SKM-1 treated with dmso at 0.1 percent for 144 hours (cell line): ENCODE data around the gene RCVRN.

Source experiments
- DNase-seq: peaks from one replicate; lab custom pipeline; 2025; ENCODE audit not compliant: unreplicated experiment; lab: John Stamatoyannopoulos, UW

The RCVRN gene

GRCh38 chr17:9905078-9905415 lies at the start of gene RCVRN:
TSS of gene RCVRN (minus strand) at chr17:9905271. CDS start at chr17:9905180, 91 bp downstream.
- no peak for DNase-seq

- DNase-seq: no peak
These were observed 48.4 kb upstream of the RCVRN start for GRCh38 chr17:9953492-9953891.

- DNase-seq: no peak
These were observed 46.7 kb upstream of the RCVRN start for GRCh38 chr17:9951803-9952202.

GRCh38 chr17:9948928-9949327 lies 43.9 kb upstream of the RCVRN start:
- no peak for DNase-seq

GRCh38 chr17:9944704-9945103 lies 39.6 kb upstream of the RCVRN start:
- no peak for DNase-seq

- no peak for DNase-seq
These were observed 38.3 kb upstream of the RCVRN start for GRCh38 chr17:9943343-9943742.

- no peak for DNase-seq
These were observed 37.8 kb upstream of the RCVRN start for GRCh38 chr17:9942885-9943284.

GRCh38 chr17:9941305-9941704 lies 36.2 kb upstream of the RCVRN start:
- DNase-seq: no peak

GRCh38 chr17:9940841-9941240 lies 35.8 kb upstream of the RCVRN start:
- DNase-seq: no peak

- no peak for DNase-seq
These were observed 33.7 kb upstream of the RCVRN start for GRCh38 chr17:9938764-9939163.

- no peak for DNase-seq
These were observed 32.8 kb upstream of the RCVRN start for GRCh38 chr17:9937901-9938300.

- no peak for DNase-seq
These were observed 32.2 kb upstream of the RCVRN start for GRCh38 chr17:9937241-9937761.

GRCh38 chr17:9936095-9936494 lies 31.0 kb upstream of the RCVRN start:
- DNase-seq: no peak

GRCh38 chr17:9935408-9935807 lies 30.3 kb upstream of the RCVRN start:
- DNase-seq: no peak

- DNase-seq: no peak
These were observed 29.3 kb upstream of the RCVRN start for GRCh38 chr17:9934331-9934730.

- DNase-seq: no peak
These were observed 27.4 kb upstream of the RCVRN start for GRCh38 chr17:9932491-9932890.

- no peak for DNase-seq
These were observed 26.2 kb upstream of the RCVRN start for GRCh38 chr17:9931144-9931741.

GRCh38 chr17:9929871-9930270 lies 24.8 kb upstream of the RCVRN start:
- DNase-seq: no peak

GRCh38 chr17:9928601-9929333 lies 23.7 kb upstream of the RCVRN start:
- DNase-seq: no peak

- no peak for DNase-seq
These were observed 21.2 kb upstream of the RCVRN start for GRCh38 chr17:9926150-9926804.

GRCh38 chr17:9925457-9925856 lies 20.4 kb upstream of the RCVRN start:
- DNase-seq: no peak

- DNase-seq: peak; percentile 49
These were observed 19.7 kb upstream of the RCVRN start for GRCh38 chr17:9924735-9925191.
